Left ventricle myocardium inferior (tissue), 1 donor: ENCODE data around the gene IL1RAPL1. TPM values are rescaled to one million over a fixed set of nuclear protein-coding genes. Genes with fewer than 3 reads are reported as not detected.

Source experiments
- DNase-seq: peaks from one replicate; pipeline ENCODE4 v3.0.0-alpha.2; 2020
- H3K27ac ChIP-seq: fragments of 200-600 bp; replicated peaks from 2 replicates; pipeline ENCODE4 v1.8.0; 2021
- H3K27me3 ChIP-seq: fragments of 200-600 bp; 2 replicates; pipeline ENCODE4 v1.8.0; 2021; ENCODE audit warnings: low read depth
- H3K36me3 ChIP-seq: fragments of 200-600 bp; 2 replicates; pipeline ENCODE4 v1.8.0; 2021
- H3K4me1 ChIP-seq: fragments of 200-600 bp; 2 replicates; pipeline ENCODE4 v1.8.0; 2021
- H3K4me3 ChIP-seq: fragments of 200-600 bp; 2 replicates; pipeline ENCODE4 v1.8.0; 2021; ENCODE audit warnings: mild to moderate bottlenecking, moderate library complexity
- H3K9me3 ChIP-seq: fragments of 200-600 bp; replicated peaks from 2 replicates; pipeline ENCODE4 v1.8.0; 2021
- CTCF ChIP-seq: fragments of 200-600 bp; IDR thresholded peaks from 2 replicates; pipeline ENCODE4 v1.8.0; 2021; ENCODE audit warnings: antibody characterized with exemption, mild to moderate bottlenecking, borderline replicate concordance
- intact Hi-C: fragments of 100-400 bp; cut with micrococcal nuclease; formaldehyde crosslinking; loops from one replicate; pipeline ENCODE4 v1.11.0; 2022
- total RNA-seq: library from RNA; stranded (reverse); fragmentation: NEBNext Ultra II Directional; extraction: Animal tissue kit (Norgen Biotek cat#: 25700); gene quantifications from one replicate; pipeline ENCODE4 v1.2.1, GENCODE V29; 2021
- donor health status: DM: no; HTN: yes; CAD: no; lungs with severe emphysema.

Gene IL1RAPL1
- total RNA-seq, 1 donor from 2014 or later, result 1.9 TPM

- Histone ChIP-seq H3K4me1 (no peaks in the 10 kb centered on the region), H3K27me3 (no peaks in the 10 kb centered on the region), H3K27ac (no peak overlapping the region), H3K9me3 (no peaks in the 10 kb centered on the region), H3K4me3 (no peak overlapping the region), H3K36me3 (no peaks in the 10 kb centered on the region)
- TF ChIP-seq CTCF, result no peak
- no peak for DNase-seq
- intact Hi-C loops, result no loop called here
Measured at GRCh38 chrX:29913647-29914046, 1326.4 kb downstream of the IL1RAPL1 start.

GRCh38 chrX:29922607-29923006 is 1335.4 kb downstream of the IL1RAPL1 start:
- no peaks in the 10 kb centered on the region for H3K36me3 ChIP-seq
- no peak overlapping the region for H3K4me3 ChIP-seq
- no peak for TF ChIP-seq CTCF
- no peaks in the 10 kb centered on the region for H3K9me3 ChIP-seq
- H3K4me1 ChIP-seq, result peaks cover 4% of the 10 kb centered on the region
- DNase-seq, result no peak
- intact Hi-C loops, result no loop called here
- H3K27ac ChIP-seq, result no peak overlapping the region
- no peaks in the 10 kb centered on the region for H3K27me3 ChIP-seq

GRCh38 chrX:29926056-29926455 is 1338.8 kb downstream of the IL1RAPL1 start:
- no peak for TF ChIP-seq CTCF
- H3K27me3 ChIP-seq, result no peaks in the 10 kb centered on the region
- no peak overlapping the region for H3K4me3 ChIP-seq
- H3K27ac ChIP-seq, result no peak overlapping the region
- H3K36me3 ChIP-seq, result no peaks in the 10 kb centered on the region
- intact Hi-C loops, result no loop called here
- H3K4me1 ChIP-seq, result peaks cover 4% of the 10 kb centered on the region
- H3K9me3 ChIP-seq, result no peaks in the 10 kb centered on the region
- no peak for DNase-seq

GRCh38 chrX:29926659-29927058 is 1339.4 kb downstream of the IL1RAPL1 start:
- intact Hi-C loops, result no loop called here
- TF ChIP-seq CTCF, result no peak

GRCh38 chrX:29935455-29935854 is 1348.2 kb downstream of the IL1RAPL1 start:
- intact Hi-C loops, result no loop called here
- Histone ChIP-seq H3K9me3 (no peaks in the 10 kb centered on the region), H3K27ac (no peak overlapping the region), H3K36me3 (no peaks in the 10 kb centered on the region), H3K4me3 (no peak overlapping the region), H3K27me3 (no peaks in the 10 kb centered on the region), H3K4me1 (no peaks in the 10 kb centered on the region)
- no peak for TF ChIP-seq CTCF
- no peak for DNase-seq

More at GRCh38 chrX:29926659-29927058, 1339.4 kb downstream of the IL1RAPL1 start:
- Histone ChIP-seq H3K4me1 (peaks cover 4% of the 10 kb centered on the region), H3K27me3 (no peaks in the 10 kb centered on the region), H3K36me3 (no peaks in the 10 kb centered on the region), H3K4me3 (no peak overlapping the region), H3K27ac (no peak overlapping the region), H3K9me3 (no peaks in the 10 kb centered on the region)
- no peak for DNase-seq

GRCh38 chrX:29940750-29941149 is 1353.5 kb downstream of the IL1RAPL1 start:
- Histone ChIP-seq H3K4me3 (no peak overlapping the region), H3K27me3 (no peaks in the 10 kb centered on the region), H3K27ac (no peak overlapping the region), H3K9me3 (no peaks in the 10 kb centered on the region), H3K36me3 (no peaks in the 10 kb centered on the region), H3K4me1 (peaks cover 8% of the 10 kb centered on the region)
- DNase-seq, result no peak
- TF ChIP-seq CTCF, result no peak
- intact Hi-C loops, result no loop called here
